ENCODE data around the gene PRKCI.

The PRKCI gene

GRCh38 chr3:170346481-170347392, 124.5 kb downstream of the PRKCI start:
- DNase-seq: no peak

GRCh38 chr3:170350515-170351413, 128.5 kb downstream of the PRKCI start:
- no peak for DNase-seq

- DNase-seq: no peak
Measured at GRCh38 chr3:170352936-170353335, 130.7 kb downstream of the PRKCI start.

- no peak for DNase-seq
Measured at GRCh38 chr3:170353485-170353884, 131.3 kb downstream of the PRKCI start.

- no peak for DNase-seq
Measured at GRCh38 chr3:170354760-170355159, 132.5 kb downstream of the PRKCI start.
